ENCODE data around the gene ANKS1A.

Gene ANKS1A

DNA sequence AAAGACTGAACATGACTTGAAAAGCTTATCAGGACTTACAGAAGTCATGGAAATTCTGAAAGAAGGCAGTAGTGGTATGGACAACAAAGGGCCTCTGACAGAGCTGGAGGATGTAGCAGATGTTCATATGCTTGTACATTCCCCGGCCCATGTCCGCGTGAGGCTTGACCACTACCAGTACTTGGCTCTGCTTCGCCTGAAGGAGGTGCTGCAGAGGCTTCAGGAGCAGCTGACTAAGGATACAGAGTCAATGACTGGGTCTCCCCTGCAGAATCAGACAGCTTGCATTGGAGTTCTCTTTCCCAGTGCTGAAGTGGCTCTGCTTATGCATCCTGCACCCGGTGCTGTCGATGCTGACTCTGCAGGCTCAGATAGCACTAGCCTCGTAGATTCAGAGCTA, 30.4 kb upstream of the ANKS1A start:
- TF ChIP-seq, protein P1, sequence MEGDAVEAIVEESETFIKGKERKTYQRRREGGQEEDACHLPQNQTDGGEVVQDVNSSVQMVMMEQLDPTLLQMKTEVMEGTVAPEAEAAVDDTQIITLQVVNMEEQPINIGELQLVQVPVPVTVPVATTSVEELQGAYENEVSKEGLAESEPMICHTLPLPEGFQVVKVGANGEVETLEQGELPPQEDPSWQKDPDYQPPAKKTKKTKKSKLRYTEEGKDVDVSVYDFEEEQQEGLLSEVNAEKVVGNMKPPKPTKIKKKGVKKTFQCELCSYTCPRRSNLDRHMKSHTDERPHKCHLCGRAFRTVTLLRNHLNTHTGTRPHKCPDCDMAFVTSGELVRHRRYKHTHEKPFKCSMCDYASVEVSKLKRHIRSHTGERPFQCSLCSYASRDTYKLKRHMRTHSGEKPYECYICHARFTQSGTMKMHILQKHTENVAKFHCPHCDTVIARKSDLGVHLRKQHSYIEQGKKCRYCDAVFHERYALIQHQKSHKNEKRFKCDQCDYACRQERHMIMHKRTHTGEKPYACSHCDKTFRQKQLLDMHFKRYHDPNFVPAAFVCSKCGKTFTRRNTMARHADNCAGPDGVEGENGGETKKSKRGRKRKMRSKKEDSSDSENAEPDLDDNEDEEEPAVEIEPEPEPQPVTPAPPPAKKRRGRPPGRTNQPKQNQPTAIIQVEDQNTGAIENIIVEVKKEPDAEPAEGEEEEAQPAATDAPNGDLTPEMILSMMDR (IDR thresholded peaks at IDR 0.05; ENCODE audit: insufficient read depth, low read depth, low read length, missing control alignments): no peak
- no peak for DNase-seq (ENCODE audit: low read depth)
- no peak overlapping the region for H3K4me3 ChIP-seq (ENCODE audit: low read depth, low read length)

DNA sequence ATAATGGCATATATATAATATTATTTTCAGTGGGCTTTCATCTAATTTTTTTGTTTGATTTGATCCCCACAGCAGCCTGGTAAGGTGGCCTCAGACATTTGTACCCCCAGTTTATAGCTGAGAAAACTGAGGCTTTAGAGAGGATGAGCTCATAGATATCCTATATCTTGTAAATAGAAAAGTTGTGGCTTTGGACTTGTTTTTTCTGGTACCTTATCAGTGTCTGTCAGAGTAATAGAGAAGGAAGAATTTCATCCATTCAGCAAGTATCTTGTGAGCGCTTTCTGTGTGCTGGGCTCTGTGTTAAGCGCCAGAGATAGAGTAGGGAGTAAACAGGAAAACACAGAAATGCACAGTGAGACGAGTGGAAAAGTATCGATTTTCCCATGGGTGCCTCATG, 29.1 kb upstream of the ANKS1A start:
- H3K4me3 ChIP-seq (ENCODE audit: low read depth, low read length): no peak overlapping the region
- no peak for DNase-seq (ENCODE audit: low read depth)
- TF ChIP-seq, protein P1 (IDR thresholded peaks at IDR 0.05; ENCODE audit: insufficient read depth, low read depth, low read length, missing control alignments): no peak

DNA sequence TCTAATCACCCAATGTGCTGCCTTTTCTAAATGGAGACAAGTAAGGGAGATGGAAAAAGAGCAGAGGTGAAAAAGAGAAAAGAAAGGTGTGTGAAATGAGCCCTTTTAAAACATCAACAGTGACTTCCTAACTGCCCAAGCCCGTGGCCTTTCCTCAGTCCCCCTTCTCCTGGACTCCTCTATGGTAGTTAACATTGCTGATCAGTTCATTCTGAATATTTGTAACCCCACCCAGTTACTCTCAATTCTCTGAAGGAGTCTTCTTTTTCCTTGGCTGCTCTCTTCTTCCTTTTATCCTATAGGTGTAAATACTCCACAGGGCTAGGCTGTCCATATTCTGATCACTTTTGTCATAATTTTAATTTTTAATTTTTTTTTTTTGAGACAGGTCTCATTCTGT, 28.3 kb upstream of the ANKS1A start:
- no peak overlapping the region for H3K4me3 ChIP-seq (ENCODE audit: low read depth, low read length)
- no peak for DNase-seq (ENCODE audit: low read depth)
- TF ChIP-seq, protein P1 (IDR thresholded peaks at IDR 0.05; ENCODE audit: insufficient read depth, low read depth, low read length, missing control alignments): no peak

DNA sequence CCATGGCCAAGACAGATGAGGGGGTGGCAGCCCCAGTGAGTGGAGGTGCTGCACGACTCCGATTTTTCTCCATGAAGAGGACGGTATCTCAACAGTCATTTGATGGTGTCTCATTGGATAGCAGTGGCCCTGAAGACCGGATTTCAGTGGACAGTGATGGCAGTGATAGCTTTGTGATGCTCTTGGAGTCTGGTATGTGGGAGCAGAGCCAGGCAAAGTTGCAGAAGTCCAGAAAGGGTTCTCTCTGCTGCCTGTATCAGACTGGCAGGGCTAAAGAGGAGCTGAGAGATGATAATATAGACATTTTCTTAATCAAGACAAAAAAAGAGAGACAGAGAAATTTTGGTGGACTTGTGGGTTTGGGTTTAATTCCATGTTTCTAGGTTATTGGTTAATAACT, 25.0 kb upstream of the ANKS1A start:
- no peak for DNase-seq (ENCODE audit: low read depth)
- H3K4me3 ChIP-seq (ENCODE audit: low read depth, low read length): no peak overlapping the region
- TF ChIP-seq, protein P1 (IDR thresholded peaks at IDR 0.05; ENCODE audit: insufficient read depth, low read depth, low read length, missing control alignments): no peak

DNA sequence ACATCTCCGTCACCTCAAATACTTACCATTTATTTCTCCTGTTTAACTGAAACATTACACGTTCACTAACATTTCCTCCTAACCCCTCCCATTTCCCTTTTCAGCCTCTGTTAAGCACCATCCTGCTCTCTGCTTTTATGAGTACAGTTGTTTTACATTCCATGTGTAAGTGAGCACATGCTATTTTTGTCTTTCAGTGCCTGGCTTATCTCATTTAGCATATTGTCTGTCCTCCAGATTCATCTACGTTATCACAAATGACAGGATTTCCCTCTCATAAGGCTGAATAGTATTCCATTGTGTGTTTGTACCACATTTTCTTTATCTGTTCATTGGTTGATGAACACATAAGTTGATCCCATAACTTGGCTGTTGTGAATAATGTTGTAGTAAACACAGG, 23.9 kb upstream of the ANKS1A start:
- TF ChIP-seq, protein P1 (IDR thresholded peaks at IDR 0.05; ENCODE audit: insufficient read depth, low read depth, low read length, missing control alignments): no peak
- DNase-seq (ENCODE audit: low read depth): no peak

DNA sequence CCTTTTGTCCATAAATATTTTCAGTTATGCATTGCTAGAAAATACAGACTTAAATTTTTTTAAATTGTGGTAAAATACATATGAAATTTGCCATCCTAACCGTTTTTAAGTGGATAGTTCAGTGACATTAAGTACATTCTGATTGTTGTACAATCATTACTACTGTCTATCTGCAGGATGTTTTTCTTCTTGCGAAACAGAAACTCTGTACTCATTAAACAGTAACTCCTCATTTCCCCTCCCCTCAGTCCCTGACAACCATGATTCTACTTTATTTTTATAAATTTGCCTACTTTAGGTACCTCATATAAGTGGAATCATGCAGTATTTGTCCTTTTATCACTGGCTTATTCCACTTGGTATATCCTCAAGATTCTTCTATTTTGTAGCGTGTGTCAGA, 22.5 kb upstream of the ANKS1A start:
- no peak for DNase-seq (ENCODE audit: low read depth)
- TF ChIP-seq, protein P1 (IDR thresholded peaks at IDR 0.05; ENCODE audit: insufficient read depth, low read depth, low read length, missing control alignments): no peak
- H3K4me3 ChIP-seq (ENCODE audit: low read depth, low read length): no peak overlapping the region

More for the DNA sequence above, 23.9 kb upstream of the ANKS1A start:
- H3K4me3 ChIP-seq (ENCODE audit: low read depth, low read length): no peak overlapping the region

DNA sequence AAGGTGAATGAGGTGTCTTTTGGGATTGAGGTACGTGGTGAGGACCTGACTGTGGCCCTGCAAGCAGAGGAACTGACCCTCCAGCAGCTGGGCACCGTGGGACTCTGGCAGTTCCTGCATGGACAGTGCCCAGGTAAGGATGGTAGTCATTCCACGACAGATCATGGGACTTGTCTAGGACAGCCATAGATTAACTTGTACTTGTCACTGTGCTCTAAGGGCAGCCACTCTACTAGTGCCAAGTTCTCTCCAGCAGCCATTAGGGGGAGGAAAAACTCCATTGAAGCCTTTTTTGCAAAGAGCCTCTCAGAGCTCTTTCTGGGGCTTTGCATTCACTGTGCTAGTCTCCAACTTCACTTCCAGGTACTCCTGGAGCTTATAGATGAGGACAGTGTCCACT, 21.6 kb upstream of the ANKS1A start:
- no peak overlapping the region for H3K4me3 ChIP-seq (ENCODE audit: low read depth, low read length)
- DNase-seq (ENCODE audit: low read depth): no peak
- TF ChIP-seq, protein P1 (IDR thresholded peaks at IDR 0.05; ENCODE audit: insufficient read depth, low read depth, low read length, missing control alignments): no peak
